Stimulated activated CD4-positive, alpha-beta T cell treated with anti-CD3 and anti-CD28 coated beads, Interleukin-2, amount 100 ng/mL, for 24 hours (primary cell): ENCODE measurements around the gene IRF2BP1.

Experiments
- DNase-seq, 2 donors: peaks; one replicate each; pipeline ENCODE4 v3.0.0-alpha.2; 2020

The IRF2BP1 gene

GRCh38 chr19:45885556-45886426, at the start of gene IRF2BP1:
TSS of gene IRF2BP1 (minus strand) at chr19:45886141. CDS start at chr19:45885774, 367 bp downstream.
- DNase-seq, result peak; percentile 87 to 89

DNA sequence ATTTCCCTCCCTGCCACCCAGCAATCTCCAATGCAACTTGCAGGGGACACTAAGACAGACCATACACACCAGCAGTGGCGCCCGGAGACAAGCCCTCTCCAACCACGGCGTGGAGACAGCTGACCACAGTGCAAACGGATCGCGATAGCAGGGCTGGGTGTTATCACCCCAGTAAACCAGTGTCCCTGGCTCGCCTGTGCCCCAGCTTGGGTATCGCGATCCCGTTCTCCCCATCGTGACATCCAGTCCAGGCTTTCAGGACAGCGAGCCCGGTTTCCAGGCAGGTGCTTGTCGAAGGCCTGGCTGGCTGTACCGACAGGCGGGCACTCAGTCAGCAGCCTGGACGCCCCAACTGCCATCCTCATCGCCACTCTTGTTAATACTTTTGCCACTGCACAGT, 49.3 kb upstream of the IRF2BP1 start:
- no peak for DNase-seq

DNA sequence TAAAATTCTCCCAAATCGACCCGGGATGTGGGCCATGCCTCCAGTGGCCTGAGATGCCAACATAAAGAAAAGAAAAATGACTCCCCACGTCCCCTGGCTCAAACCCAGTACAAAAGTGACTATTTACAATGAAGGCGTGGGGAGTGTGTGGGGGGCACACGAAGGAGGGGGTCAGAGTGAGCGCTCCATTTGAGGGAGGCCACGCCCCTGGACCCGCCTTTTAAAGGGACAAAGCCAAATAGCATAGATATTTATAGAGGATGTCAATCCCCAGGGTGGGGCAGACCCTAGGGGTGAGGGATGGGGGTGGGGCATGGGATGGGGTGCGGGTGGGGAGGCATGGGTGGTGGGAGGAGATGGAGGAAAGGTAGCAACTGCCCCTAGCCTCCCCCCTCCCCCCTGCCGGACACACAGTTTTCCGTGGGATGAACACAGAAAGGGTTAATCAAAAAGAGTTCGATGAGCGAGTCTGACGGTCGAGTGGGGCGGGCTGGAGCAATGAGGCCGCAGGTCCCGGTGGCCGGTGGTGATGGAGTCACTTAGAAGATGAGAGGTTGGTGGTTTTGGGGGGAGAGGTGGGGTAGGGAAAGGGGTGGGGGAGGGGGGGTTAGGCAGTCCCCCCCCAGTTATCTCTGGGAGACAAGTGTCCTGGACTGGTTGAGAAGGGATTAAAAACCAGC, 48.8 kb upstream of the IRF2BP1 start:
- no peak for DNase-seq

- no peak for DNase-seq
These were observed 47.8 kb upstream of the IRF2BP1 start for GRCh38 chr19:45933759-45934158.

GRCh38 chr19:45931055-45931454, 45.1 kb upstream of the IRF2BP1 start:
- DNase-seq, result no peak

GRCh38 chr19:45929247-45929646, 43.3 kb upstream of the IRF2BP1 start:
- no peak for DNase-seq

DNA sequence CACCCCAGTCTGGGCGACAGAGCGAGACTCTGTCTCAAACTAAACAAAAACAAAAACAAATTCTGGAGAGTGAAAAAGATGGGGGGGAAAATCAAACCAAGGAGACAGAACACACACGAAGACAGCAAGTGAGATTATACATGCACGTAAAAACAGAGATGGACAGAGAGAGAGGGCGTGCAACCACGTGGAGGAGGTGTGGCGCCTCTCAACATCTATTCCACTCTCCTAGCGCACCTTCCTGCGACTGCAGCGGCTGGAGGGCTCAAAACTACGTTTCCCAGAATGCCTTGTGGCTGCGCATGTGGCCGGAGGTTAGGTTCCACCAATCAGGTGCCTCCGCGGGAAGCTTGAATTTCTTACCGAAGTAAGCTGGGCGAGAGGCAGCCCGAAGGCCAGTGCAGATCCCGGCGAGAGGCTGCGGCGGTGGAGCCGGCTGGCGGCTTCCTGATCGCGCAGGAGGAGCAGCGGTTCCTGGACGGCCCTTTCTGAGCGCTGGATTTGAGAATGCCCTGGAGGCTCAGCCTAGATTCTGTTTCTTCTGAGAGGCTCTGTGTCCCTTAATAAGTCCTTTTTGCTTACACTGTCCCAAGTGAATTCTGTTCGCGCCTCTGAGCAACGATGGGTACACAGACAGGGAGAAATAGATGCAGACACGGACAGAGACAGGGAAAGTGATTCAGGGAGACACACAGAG, 41.8 kb upstream of the IRF2BP1 start:
- DNase-seq, result peak; percentile 87

- no peak for DNase-seq
These were observed 39.0 kb upstream of the IRF2BP1 start for GRCh38 chr19:45924891-45925447.

GRCh38 chr19:45922281-45922680, 36.3 kb upstream of the IRF2BP1 start:
- no peak for DNase-seq

- DNase-seq, result no peak
These were observed 34.5 kb upstream of the IRF2BP1 start for GRCh38 chr19:45920458-45920857.

DNA sequence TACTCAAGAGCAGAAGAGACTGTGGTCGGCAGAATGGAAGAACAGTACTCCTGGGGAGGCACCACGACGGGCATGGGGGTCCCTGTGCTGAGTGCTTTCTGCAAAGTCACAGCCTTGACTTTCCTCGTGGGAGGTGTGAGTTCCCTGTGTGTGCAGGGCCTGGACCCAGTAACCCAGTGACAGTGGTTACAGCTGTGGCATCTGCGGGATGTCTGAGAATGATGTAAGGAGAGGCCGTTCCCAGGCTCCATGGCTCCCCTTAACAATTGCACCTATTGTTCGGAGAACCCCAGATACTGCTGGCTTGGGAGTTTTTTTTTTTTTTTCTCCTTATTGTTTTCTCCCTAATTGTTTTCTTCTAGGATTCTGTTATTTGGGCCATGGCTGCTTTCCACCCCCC, 33.7 kb upstream of the IRF2BP1 start:
- DNase-seq, result no peak

DNA sequence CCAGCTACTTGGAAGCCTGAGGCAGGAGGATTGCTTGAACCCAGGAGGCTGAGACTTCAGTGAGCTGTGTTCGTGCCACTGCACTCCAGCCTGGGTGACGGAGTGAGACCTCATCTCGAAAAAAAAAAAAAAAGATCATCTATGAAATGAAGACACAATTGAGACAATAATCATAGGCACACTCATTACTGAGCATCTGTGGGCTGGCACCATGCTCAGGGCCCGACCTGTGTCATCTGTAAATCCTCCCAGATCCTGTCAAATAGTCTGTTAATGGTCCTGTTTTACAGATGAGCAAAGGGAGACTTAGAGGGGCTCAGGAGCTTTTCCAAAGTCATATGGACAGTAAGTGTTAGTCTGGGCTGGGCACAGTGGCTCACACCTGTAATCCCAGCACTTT, 32.8 kb upstream of the IRF2BP1 start:
- DNase-seq, result no peak

GRCh38 chr19:45917421-45918091, 31.6 kb upstream of the IRF2BP1 start:
- DNase-seq, result no peak

DNA sequence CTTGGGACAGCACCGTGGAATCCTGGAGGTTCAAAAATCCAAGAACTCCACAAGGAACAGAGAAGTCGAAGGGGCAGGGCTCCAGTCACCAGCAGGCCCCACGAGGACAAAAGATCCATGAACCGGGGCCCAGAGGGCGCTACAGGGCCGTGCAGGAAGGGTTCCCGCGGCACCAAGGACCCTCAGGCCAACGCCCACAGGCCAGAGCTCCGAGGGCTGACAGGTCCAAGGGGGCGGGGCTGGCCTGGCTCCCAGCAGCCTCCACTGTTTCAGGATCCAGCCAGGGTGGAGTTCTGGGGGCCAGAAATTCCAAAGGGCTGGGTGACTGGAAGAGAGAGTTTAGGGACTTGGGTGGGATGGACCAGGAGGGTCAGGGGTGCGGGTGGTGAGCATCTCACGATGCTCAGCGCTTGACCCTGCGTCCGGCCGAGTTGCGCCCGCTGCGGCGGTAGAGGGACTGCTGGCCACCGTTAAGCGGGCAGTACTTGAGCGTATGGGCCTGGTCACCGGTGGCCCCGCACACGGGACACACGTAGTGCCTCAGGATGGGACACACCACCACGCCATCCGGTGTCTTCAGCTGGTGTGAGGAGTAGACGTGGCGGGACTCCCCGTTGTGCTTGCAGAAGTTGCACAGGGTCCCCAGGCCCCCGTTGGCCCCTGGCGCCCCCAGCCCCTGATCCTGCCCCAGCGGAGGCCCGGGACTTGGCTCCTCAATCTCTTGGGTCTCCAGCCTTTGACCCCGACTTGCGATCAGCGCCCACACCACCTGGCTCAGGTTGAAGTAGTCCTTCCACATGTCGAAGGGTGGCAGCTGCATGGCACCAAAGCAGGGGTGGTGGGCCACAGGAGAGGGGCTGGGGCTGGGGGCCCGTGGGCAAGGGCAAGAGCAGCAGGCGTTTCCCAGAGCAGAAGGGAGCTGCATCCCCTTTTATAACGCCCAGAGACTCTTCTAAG, 28.2 kb upstream of the IRF2BP1 start, which contains the start of gene NANOS2:
TSS of gene NANOS2 (minus strand) at position 905 of the 957 bp plus-strand sequence. CDS start at position 820, 85 bp downstream.
- no peak for DNase-seq

DNA sequence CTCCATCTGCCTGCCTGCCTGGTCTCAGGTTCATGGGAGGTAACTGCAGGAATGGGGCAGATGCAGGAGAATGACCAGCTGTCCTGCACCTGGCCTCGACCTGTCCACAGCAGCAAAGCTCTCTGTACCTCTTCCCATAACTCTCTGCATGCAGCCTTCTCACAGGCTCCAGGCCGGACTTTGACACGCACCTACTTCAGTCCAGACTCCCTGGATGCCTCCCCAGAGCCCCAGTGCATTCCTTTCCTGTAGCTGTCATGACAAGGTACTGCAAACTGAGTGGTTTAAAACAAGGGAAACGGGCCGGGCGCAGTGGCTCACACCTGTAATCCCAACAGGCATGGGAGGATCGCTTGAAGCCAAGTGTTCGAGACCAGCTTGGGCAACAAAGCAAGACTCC, 25.4 kb upstream of the IRF2BP1 start:
- no peak for DNase-seq

GRCh38 chr19:45908956-45909355, 23.0 kb upstream of the IRF2BP1 start:
- no peak for DNase-seq

- no peak for DNase-seq
These were observed 20.3 kb upstream of the IRF2BP1 start for GRCh38 chr19:45906221-45906620.

GRCh38 chr19:45905011-45905410, 19.1 kb upstream of the IRF2BP1 start:
- DNase-seq, result no peak

- DNase-seq, result peak; percentile 99 to 100
These were observed 17.0 kb upstream of the IRF2BP1 start for GRCh38 chr19:45902651-45903625.
